ENCODE data around the gene PGBD2.
"Not testable (repeated sequence)": the region's sequence is repeated elsewhere in the genome, so short reads cannot be mapped to it uniquely, and the experiment has no call there.

PGBD2 gene

DNA sequence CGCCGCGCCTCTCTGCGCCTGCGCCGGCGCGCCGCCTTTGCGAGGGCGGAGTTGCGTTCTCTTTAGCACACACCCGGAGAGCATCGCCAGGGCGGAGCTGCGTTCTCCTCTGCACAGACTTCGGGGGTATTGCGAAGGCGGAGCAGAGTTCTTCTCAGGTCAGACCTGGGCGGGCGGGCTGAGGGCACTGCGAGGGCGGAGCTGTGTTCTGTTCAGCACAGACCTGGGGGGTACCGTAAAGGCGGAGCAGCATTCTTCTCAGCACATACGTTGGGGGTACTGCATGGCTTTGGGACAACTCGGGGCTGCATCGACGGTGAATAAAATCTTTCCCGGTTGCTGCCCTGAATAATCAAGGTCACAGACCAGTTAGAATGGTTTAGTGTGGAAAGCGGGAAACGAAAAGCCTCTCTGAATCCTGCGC is 39.0 kb downstream of the PGBD2 start:
- H3K36me3 ChIP-seq (ENCODE audit: low read depth); ATAC-seq (ENCODE audit: low read depth); DNase-seq (ENCODE audit: low spot score): not testable (repeated sequence)

GRCh38 chr1:248945453-248945852 is 39.4 kb downstream of the PGBD2 start:
- not testable (repeated sequence) for H3K9me3 ChIP-seq (ENCODE audit: severe bottlenecking); DNase-seq (ENCODE audit: low spot score); ATAC-seq (ENCODE audit: low read depth); H3K4me3 ChIP-seq (ENCODE audit: severe bottlenecking); H3K36me3 ChIP-seq (ENCODE audit: low read depth); H3K27me3 ChIP-seq (ENCODE audit: insufficient read depth, poor library complexity, severe bottlenecking); H3K4me1 ChIP-seq (ENCODE audit: insufficient read depth, poor library complexity, severe bottlenecking); H3K27ac ChIP-seq (ENCODE audit: poor library complexity, severe bottlenecking)

More for the DNA sequence above, 39.0 kb downstream of the PGBD2 start:
- not testable (repeated sequence) for H3K9me3 ChIP-seq (ENCODE audit: severe bottlenecking); H3K4me3 ChIP-seq (ENCODE audit: severe bottlenecking); H3K4me1 ChIP-seq (ENCODE audit: insufficient read depth, poor library complexity, severe bottlenecking); H3K27me3 ChIP-seq (ENCODE audit: insufficient read depth, poor library complexity, severe bottlenecking); H3K27ac ChIP-seq (ENCODE audit: poor library complexity, severe bottlenecking)

GRCh38 chr1:248945856-248946416 is 39.9 kb downstream of the PGBD2 start:
- not testable (repeated sequence) for DNase-seq (ENCODE audit: low spot score); H3K27ac ChIP-seq (ENCODE audit: poor library complexity, severe bottlenecking); H3K9me3 ChIP-seq (ENCODE audit: severe bottlenecking); H3K27me3 ChIP-seq (ENCODE audit: insufficient read depth, poor library complexity, severe bottlenecking); H3K4me3 ChIP-seq (ENCODE audit: severe bottlenecking); H3K36me3 ChIP-seq (ENCODE audit: low read depth); H3K4me1 ChIP-seq (ENCODE audit: insufficient read depth, poor library complexity, severe bottlenecking)
- peak; percentile 61 for ATAC-seq (ENCODE audit: low read depth)
